Islet precursor cell (in vitro differentiated cells): ENCODE measurements around the gene KDM6A.
"Not testable (repeated sequence)": the region's sequence is repeated elsewhere in the genome, so short reads cannot be mapped to it uniquely, and the experiment has no call there.

Experiments
- DNase-seq: peaks from one replicate; pipeline ENCODE4 v3.0.0-alpha.2; 2018

Gene KDM6A

GRCh38 chrX:44890247-44890646 lies 17.3 kb downstream of the KDM6A start:
- DNase-seq: no peak

GRCh38 chrX:44890687-44891086 lies 17.7 kb downstream of the KDM6A start:
- DNase-seq: not testable (repeated sequence)

- DNase-seq: no peak
These were observed 18.7 kb downstream of the KDM6A start for GRCh38 chrX:44891642-44892041.

- no peak for DNase-seq
These were observed 23.8 kb downstream of the KDM6A start for GRCh38 chrX:44896876-44897186.

- no peak for DNase-seq
These were observed 24.6 kb downstream of the KDM6A start for GRCh38 chrX:44897539-44897938.

- DNase-seq: no peak
These were observed 25.6 kb downstream of the KDM6A start for GRCh38 chrX:44898411-44899221.

- DNase-seq: no peak
These were observed 27.0 kb downstream of the KDM6A start for GRCh38 chrX:44899946-44900345.

- DNase-seq: no peak
These were observed 30.1 kb downstream of the KDM6A start for GRCh38 chrX:44903107-44903506.

GRCh38 chrX:44903830-44904530 lies 31.0 kb downstream of the KDM6A start:
- no peak for DNase-seq

GRCh38 chrX:44904542-44905115 lies 31.6 kb downstream of the KDM6A start:
- DNase-seq: no peak

GRCh38 chrX:44906041-44906440 lies 33.1 kb downstream of the KDM6A start:
- no peak for DNase-seq

GRCh38 chrX:44906542-44906941 lies 33.6 kb downstream of the KDM6A start:
- DNase-seq: no peak

GRCh38 chrX:44908153-44908552 lies 35.2 kb downstream of the KDM6A start:
- DNase-seq: no peak

- DNase-seq: no peak
These were observed 35.8 kb downstream of the KDM6A start for GRCh38 chrX:44908827-44909226.

GRCh38 chrX:44910508-44910907 lies 37.5 kb downstream of the KDM6A start:
- DNase-seq: not testable (repeated sequence)

GRCh38 chrX:44911074-44911600 lies 38.1 kb downstream of the KDM6A start:
- DNase-seq: not testable (repeated sequence)

GRCh38 chrX:44913656-44914531 lies 40.9 kb downstream of the KDM6A start:
- DNase-seq: no peak

- no peak for DNase-seq
These were observed 41.7 kb downstream of the KDM6A start for GRCh38 chrX:44914532-44915198.

- no peak for DNase-seq
These were observed 42.4 kb downstream of the KDM6A start for GRCh38 chrX:44915361-44915868.

- no peak for DNase-seq
These were observed 45.7 kb downstream of the KDM6A start for GRCh38 chrX:44918722-44919121.

- no peak for DNase-seq
These were observed 50.0 kb downstream of the KDM6A start for GRCh38 chrX:44922980-44923379.

GRCh38 chrX:44927398-44927797 lies 54.4 kb downstream of the KDM6A start:
- no peak for DNase-seq
